Immature natural killer cell (primary cell): ENCODE results near the gene PCDHB14. TPM values are rescaled to one million over a fixed set of nuclear protein-coding genes. Genes with fewer than 3 reads are reported as not detected.
"Not testable (repeated sequence)": the region's sequence is repeated elsewhere in the genome, so short reads cannot be mapped to it uniquely, and the experiment has no call there.

Source experiments
- DNase-seq, 3 donors: peaks; one replicate each; pipeline ENCODE4 v3.0.0; 2022; ENCODE audit warnings: mixed read lengths in 1 of 3
- H3K27ac Mint-ChIP-seq, 6 donors: one replicate each; pipeline ENCODE4 v1.8.0; 2020; ENCODE audit warnings: mixed read lengths in 6 of 6, mild to moderate bottlenecking in 5 of 6, inconsistent platforms in 4 of 6, moderate library complexity in 3 of 6
- H3K27me3 Mint-ChIP-seq, 3 donors: one replicate each; pipeline ENCODE4 v1.8.0; 2020 to 2021; ENCODE audit warnings: low read depth in 3 of 3, mild to moderate bottlenecking in 3 of 3, mixed read lengths in 3 of 3, moderate library complexity in 3 of 3, inconsistent platforms in 1 of 3
- H3K36me3 Mint-ChIP-seq, 3 donors: one replicate each; pipeline ENCODE4 v1.8.0; 2020; ENCODE audit warnings: mixed read lengths in 3 of 3, inconsistent platforms in 2 of 3, mild to moderate bottlenecking in 2 of 3
- H3K4me1 Mint-ChIP-seq, 2 donors: one replicate each; pipeline ENCODE4 v1.8.0; 2020; ENCODE audit warnings: inconsistent platforms in 2 of 2, mild to moderate bottlenecking in 2 of 2, mixed read lengths in 2 of 2, moderate library complexity in 1 of 2
- H3K4me3 Mint-ChIP-seq, 5 donors: one replicate each; pipeline ENCODE4 v1.8.0; 2020; ENCODE audit warnings: mild to moderate bottlenecking in 5 of 5, mixed read lengths in 5 of 5, inconsistent platforms in 3 of 5, moderate library complexity in 3 of 5
- H3K9me3 Mint-ChIP-seq, 6 donors: one replicate each; pipeline ENCODE4 v1.8.0; 2020; ENCODE audit warnings: mild to moderate bottlenecking in 6 of 6, mixed read lengths in 6 of 6, inconsistent platforms in 4 of 6, moderate library complexity in 3 of 6
- polyA plus RNA-seq, 3 donors: library from polyadenylated mRNA; unstranded; fragments of 300-500 nt; fragmentation: Illumina TruSeq; gene quantifications; one replicate each; pipeline ENCODE4 v1.2.3, GENCODE V29; 2021

PCDHB14 gene
- polyA plus RNA-seq, 3 donors from 2014 or later = not detected

DNA sequence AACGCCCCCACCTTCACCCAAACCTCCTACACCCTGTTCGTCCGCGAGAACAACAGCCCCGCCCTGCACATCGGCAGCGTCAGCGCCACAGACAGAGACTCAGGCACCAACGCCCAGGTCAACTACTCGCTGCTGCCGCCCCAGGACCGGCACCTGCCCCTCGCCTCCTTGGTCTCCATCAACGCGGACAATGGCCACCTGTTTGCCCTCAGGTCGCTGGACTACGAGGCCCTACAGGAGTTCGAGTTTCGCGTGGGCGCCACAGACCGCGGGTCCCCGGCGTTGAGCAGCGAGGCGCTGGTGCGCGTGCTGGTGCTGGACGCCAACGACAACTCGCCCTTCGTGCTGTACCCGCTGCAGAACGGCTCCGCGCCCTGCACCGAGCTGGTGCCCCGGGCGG, 1.7 kb downstream of the PCDHB14 start:
- H3K36me3 Mint-ChIP-seq, H3K27ac Mint-ChIP-seq, H3K4me3 Mint-ChIP-seq, DNase-seq, H3K4me1 Mint-ChIP-seq: not testable (repeated sequence)
- Mint-ChIP-seq H3K27me3 (peaks cover 0 to 17% (median 9%) of the 10 kb centered on the region in 3 donors), H3K9me3 (peaks cover 4 to 29% (median 14%) of the 10 kb centered on the region in 6 donors)

DNA sequence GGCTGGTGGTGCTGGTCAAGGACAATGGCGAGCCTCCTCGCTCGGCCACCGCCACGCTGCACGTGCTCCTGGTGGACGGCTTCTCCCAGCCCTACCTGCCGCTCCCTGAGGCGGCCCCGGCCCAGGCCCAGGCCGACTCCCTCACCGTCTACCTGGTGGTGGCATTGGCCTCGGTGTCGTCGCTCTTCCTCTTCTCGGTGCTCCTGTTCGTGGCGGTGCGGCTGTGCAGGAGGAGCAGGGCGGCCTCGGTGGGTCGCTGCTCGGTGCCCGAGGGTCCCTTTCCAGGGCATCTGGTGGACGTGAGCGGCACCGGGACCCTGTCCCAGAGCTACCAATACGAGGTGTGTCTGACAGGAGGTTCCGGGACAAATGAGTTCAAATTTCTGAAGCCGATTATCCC, 2.3 kb downstream of the PCDHB14 start:
- not testable (repeated sequence) for H3K4me3 Mint-ChIP-seq, H3K36me3 Mint-ChIP-seq, DNase-seq, H3K4me1 Mint-ChIP-seq, H3K27ac Mint-ChIP-seq
- Mint-ChIP-seq H3K9me3 (peaks cover 4 to 29% (median 13%) of the 10 kb centered on the region in 6 donors), H3K27me3 (peaks cover 0 to 17% (median 9%) of the 10 kb centered on the region in 3 donors)

DNA sequence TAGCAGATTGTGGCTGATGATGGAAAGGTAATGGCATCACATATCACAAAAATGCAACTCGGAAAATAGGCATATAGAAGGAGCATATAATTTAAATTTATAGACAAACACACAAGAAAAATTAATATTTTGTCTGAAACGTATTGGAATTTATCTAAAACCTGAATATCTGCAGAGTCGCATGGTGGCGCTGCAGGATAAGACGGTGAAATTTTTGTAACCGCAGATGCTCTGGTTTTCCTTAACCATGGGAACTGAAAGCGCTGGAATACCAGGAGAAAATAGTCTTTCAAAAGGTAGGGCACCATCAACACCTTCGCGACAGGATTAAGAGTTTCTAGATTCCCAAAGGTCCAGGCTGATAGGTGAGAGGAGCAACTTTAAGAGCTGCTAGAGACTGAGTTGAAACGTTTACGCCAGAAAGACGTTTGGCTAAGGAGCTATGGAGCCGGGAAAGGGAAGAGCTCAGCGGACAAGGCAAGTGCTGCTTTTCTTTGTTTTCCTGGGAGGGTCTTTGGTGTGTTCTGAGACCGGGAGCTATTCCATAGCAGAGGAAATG, 11.0 kb downstream of the PCDHB14 start:
- no peak overlapping the region for H3K4me3 Mint-ChIP-seq
- no peak for DNase-seq
- peaks cover 1 to 30% (median 10%) of the 10 kb centered on the region in 3 donors for H3K27me3 Mint-ChIP-seq
- peaks cover 0 to 8% (median 0%) of the 10 kb centered on the region in 3 donors for H3K36me3 Mint-ChIP-seq
- H3K4me1 Mint-ChIP-seq = no peaks in the 10 kb centered on the region
- H3K9me3 Mint-ChIP-seq = peaks cover 15 to 62% (median 44%) of the 10 kb centered on the region in 6 donors
- H3K27ac Mint-ChIP-seq = no peak overlapping the region

DNA sequence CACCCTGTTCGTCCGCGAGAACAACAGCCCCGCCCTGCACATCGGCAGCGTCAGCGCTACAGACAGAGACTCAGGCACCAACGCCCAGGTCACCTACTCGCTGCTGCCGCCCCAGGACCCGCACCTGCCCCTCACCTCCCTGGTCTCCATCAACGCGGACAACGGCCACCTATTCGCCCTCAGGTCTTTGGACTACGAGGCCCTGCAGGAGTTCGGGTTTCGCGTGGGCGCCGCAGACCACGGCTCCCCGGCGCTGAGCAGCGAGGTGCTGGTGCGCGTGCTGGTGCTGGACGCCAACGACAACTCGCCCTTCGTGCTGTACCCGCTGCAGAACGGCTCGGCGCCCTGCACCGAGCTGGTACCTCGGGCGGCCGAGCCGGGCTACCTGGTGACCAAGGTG, 12.8 kb downstream of the PCDHB14 start:
- peaks cover 4 to 39% (median 10%) of the 10 kb centered on the region in 3 donors for H3K27me3 Mint-ChIP-seq
- peaks cover 2 to 20% (median 5%) of the 10 kb centered on the region in 3 donors for H3K36me3 Mint-ChIP-seq

DNA sequence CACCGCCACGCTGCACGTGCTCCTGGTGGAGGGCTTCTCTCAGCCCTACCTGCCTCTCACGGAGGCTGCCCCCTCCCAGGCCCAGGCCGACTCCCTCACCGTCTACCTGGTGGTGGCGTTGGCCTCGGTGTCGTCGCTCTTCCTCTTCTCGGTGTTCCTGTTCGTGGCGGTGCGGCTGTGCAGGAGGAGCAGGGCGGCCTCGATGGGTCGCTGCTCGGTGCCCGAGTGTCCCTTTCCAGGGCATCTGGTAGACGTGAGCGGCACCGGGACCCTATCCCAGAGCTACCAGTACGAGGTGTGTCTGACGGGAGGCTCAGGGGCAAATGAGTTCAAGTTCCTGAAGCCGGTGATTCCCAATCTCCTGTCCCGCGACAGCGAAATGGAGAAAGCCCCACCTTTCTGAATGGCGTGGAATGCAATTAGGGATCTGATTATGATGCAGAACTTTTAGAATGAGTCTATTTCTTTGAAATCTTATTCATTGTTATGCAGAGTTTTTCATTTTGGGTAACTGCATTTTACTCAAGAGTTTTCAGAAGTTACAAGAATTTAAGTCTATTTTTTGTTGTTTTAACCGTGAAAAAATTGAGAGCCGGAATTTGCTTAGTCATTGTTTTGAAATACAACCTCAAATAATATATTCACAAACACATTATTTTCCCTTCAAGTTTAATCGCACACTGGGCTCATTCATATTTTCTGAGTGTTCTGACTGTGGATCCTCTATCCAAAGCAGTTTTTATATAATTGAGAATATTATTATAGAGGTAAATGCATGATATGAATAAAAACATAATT, 13.6 kb downstream of the PCDHB14 start:
- DNase-seq = no peak
- peaks cover 2 to 20% (median 6%) of the 10 kb centered on the region in 3 donors for H3K36me3 Mint-ChIP-seq
- H3K4me3 Mint-ChIP-seq = no peak overlapping the region
- no peaks in the 10 kb centered on the region for H3K4me1 Mint-ChIP-seq
- H3K27me3 Mint-ChIP-seq = peaks cover 7 to 38% (median 10%) of the 10 kb centered on the region in 3 donors
- H3K9me3 Mint-ChIP-seq = peaks cover 28 to 76% (median 60%) of the 10 kb centered on the region in 6 donors
- no peak overlapping the region for H3K27ac Mint-ChIP-seq

More for the DNA sequence above, 12.8 kb downstream of the PCDHB14 start:
- H3K9me3 Mint-ChIP-seq = peaks cover 29 to 79% (median 61%) of the 10 kb centered on the region in 6 donors
- H3K4me3 Mint-ChIP-seq, DNase-seq, H3K4me1 Mint-ChIP-seq, H3K27ac Mint-ChIP-seq: not testable (repeated sequence)

DNA sequence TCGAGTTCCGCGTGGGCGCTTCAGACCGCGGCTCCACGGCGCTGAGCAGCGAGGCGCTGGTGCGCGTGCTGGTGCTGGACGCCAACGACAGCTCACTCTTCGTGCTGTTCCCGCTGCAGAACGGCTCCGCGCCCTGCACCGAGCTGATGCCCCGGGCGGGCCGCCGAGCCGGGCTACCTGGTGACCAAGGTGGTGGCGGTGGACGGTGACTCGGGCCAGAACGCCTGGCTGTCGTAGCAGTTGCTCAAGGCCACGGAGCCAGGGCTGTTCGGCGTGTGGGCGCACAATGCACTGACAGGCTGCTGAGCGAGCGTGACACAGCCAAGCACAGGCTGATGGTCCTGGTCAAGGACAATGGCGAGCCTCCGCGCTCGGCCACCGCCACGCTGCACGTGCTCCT, 18.4 kb downstream of the PCDHB14 start:
- H3K4me1 Mint-ChIP-seq = no peaks in the 10 kb centered on the region
- H3K9me3 Mint-ChIP-seq = peaks cover 31 to 88% (median 79%) of the 10 kb centered on the region in 6 donors
- H3K36me3 Mint-ChIP-seq = peaks cover 9 to 25% (median 13%) of the 10 kb centered on the region in 3 donors
- H3K4me3 Mint-ChIP-seq = no peak overlapping the region
- DNase-seq = no peak
- H3K27ac Mint-ChIP-seq = no peak overlapping the region
- H3K27me3 Mint-ChIP-seq = peaks cover 3 to 28% (median 14%) of the 10 kb centered on the region in 3 donors

DNA sequence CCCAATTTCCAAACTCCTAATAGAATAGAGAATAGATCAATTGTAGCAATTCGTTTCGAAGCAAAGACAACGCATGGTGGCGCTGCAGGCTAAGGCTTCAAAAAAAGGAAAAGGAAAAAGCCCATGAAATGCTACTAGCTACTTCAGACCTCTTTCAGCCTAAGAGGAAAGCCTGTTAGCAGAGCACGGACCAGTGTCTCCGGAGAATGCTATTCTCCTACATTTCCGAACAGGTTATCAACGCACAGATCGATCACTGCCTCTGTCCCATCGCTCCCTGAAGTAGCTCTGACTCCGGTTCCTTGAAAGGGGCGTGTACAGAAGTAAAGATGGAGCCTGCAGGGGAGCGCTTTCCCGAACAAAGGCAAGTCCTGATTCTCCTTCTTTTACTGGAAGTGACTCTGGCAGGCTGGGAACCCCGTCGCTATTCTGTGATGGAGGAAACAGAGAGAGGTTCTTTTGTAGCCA, 22.1 kb downstream of the PCDHB14 start, which contains the start of gene PCDHB15:
PCDHB15 (plus strand) TSS at position 146 of the 468 bp plus-strand sequence; CDS start at position 330, 184 bp downstream.
- Mint-ChIP-seq H3K4me1 (no peaks in the 10 kb centered on the region), H3K36me3 (peaks cover 11 to 26% (median 18%) of the 10 kb centered on the region in 3 donors), H3K4me3 (no peak within 1 kb of the TSS), H3K9me3 (peaks cover 33 to 90% (median 84%) of the 10 kb centered on the region in 6 donors), H3K27me3 (peaks cover 0 to 15% (median 15%) of the 10 kb centered on the region in 3 donors), H3K27ac (no peak within 1 kb of the TSS)
- DNase-seq = no peak

DNA sequence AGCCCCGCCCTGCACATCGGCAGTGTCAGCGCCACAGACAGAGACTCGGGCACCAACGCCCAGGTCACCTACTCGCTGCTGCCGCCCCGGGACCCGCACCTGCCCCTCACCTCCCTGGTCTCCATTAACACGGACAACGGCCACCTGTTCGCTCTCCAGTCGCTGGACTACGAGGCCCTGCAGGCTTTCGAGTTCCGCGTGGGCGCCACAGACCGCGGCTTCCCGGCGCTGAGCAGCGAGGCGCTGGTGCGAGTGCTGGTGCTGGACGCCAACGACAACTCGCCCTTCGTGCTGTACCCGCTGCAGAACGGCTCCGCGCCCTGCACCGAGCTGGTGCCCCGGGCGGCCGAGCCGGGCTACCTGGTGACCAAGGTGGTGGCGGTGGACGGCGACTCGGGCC, 23.8 kb downstream of the PCDHB14 start:
- DNase-seq, H3K4me1 Mint-ChIP-seq, H3K27me3 Mint-ChIP-seq, H3K27ac Mint-ChIP-seq, H3K4me3 Mint-ChIP-seq: not testable (repeated sequence)
- H3K36me3 Mint-ChIP-seq = peaks cover 11 to 21% (median 13%) of the 10 kb centered on the region in 3 donors
- peaks cover 24 to 94% (median 87%) of the 10 kb centered on the region in 6 donors for H3K9me3 Mint-ChIP-seq

DNA sequence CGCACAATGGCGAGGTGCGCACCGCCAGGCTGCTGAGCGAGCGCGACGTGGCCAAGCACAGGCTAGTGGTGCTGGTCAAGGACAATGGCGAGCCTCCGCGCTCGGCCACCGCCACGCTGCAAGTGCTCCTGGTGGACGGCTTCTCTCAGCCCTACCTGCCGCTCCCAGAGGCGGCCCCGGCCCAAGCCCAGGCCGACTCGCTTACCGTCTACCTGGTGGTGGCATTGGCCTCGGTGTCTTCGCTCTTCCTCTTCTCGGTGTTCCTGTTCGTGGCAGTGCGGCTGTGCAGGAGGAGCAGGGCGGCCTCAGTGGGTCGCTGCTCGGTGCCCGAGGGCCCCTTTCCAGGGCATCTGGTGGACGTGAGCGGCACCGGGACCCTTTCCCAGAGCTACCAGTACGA, 24.3 kb downstream of the PCDHB14 start:
- Mint-ChIP-seq H3K36me3 (peaks cover 11 to 21% (median 13%) of the 10 kb centered on the region in 3 donors), H3K9me3 (peaks cover 26 to 93% (median 86%) of the 10 kb centered on the region in 6 donors)
- DNase-seq, H3K27ac Mint-ChIP-seq, H3K4me3 Mint-ChIP-seq, H3K27me3 Mint-ChIP-seq, H3K4me1 Mint-ChIP-seq: not testable (repeated sequence)

DNA sequence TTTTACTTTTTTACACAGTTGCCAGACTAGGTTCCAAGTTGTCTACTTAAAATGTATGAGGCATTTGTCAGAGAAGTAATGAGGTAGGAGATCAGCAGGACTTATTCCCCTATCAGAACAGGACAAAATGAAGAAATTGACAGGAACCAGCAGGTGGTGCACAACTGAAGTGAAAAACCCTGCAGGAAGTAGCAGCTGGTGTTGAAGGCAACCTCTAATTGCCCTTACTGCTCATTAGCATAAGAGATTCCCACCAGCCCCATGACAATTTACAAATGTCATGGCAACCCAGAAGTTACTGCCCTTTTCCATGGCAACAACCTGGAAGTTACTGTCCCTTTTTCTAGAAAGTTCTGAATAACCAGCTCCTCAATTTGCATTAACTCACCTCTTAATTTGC, 27.4 kb downstream of the PCDHB14 start:
- Mint-ChIP-seq H3K4me3 (no peak overlapping the region), H3K27me3 (peaks cover 0 to 10% (median 0%) of the 10 kb centered on the region in 3 donors), H3K27ac (no peak overlapping the region), H3K36me3 (peaks cover 5 to 21% (median 9%) of the 10 kb centered on the region in 3 donors), H3K9me3 (peaks cover 31 to 92% (median 88%) of the 10 kb centered on the region in 6 donors), H3K4me1 (no peaks in the 10 kb centered on the region)
- DNase-seq = no peak

DNA sequence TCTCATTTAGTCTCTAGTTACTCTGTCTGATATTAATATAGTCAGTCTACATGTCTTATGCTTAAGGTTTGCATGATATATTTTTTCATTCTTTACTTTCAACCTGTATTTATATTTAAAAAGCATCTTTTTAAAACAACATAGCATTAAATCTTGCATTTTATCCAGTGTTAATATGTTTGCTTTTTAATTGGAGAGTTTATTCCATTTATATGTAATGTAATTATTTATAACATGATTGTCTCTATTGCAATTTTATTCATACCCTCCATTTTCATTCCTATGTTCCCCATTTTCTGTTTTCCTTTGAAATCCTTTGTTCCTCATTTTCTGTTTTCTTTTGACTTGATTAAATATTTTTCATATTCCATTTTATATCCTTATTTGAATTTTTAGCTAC, 35.3 kb downstream of the PCDHB14 start:
- H3K9me3 Mint-ChIP-seq = peaks cover 74 to 99% (median 92%) of the 10 kb centered on the region in 6 donors
- H3K27ac Mint-ChIP-seq = no peak overlapping the region
- no peaks in the 10 kb centered on the region for H3K4me1 Mint-ChIP-seq
- H3K4me3 Mint-ChIP-seq = no peak overlapping the region
- H3K36me3 Mint-ChIP-seq = peaks cover 13 to 35% (median 18%) of the 10 kb centered on the region in 3 donors
- no peak for DNase-seq
- H3K27me3 Mint-ChIP-seq = peaks cover 0 to 7% (median 2%) of the 10 kb centered on the region in 3 donors

DNA sequence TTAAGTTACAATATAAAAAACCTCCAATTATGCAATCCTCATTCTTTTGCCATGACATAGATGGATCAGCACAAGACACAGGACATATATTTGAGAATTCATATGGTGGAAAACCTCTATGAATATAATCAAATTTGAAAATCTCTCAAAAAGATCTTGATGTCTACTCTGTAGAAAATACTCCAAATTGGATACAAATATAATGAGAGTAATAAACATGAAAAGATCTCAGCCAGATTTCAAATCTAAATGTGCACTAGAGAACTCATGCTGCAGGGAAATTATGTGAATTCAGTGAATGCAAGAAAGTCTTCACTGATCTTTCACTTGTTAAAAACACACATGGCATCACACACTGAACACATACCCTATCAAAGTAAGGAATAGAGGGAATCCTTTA, 35.8 kb downstream of the PCDHB14 start:
- H3K4me1 Mint-ChIP-seq = no peaks in the 10 kb centered on the region
- H3K27ac Mint-ChIP-seq = no peak overlapping the region
- DNase-seq = no peak
- H3K27me3 Mint-ChIP-seq = peaks cover 0 to 7% (median 2%) of the 10 kb centered on the region in 3 donors
- H3K9me3 Mint-ChIP-seq = peaks cover 77 to 99% (median 92%) of the 10 kb centered on the region in 6 donors
- H3K36me3 Mint-ChIP-seq = peaks cover 15 to 32% (median 19%) of the 10 kb centered on the region in 3 donors
- H3K4me3 Mint-ChIP-seq = no peak overlapping the region

DNA sequence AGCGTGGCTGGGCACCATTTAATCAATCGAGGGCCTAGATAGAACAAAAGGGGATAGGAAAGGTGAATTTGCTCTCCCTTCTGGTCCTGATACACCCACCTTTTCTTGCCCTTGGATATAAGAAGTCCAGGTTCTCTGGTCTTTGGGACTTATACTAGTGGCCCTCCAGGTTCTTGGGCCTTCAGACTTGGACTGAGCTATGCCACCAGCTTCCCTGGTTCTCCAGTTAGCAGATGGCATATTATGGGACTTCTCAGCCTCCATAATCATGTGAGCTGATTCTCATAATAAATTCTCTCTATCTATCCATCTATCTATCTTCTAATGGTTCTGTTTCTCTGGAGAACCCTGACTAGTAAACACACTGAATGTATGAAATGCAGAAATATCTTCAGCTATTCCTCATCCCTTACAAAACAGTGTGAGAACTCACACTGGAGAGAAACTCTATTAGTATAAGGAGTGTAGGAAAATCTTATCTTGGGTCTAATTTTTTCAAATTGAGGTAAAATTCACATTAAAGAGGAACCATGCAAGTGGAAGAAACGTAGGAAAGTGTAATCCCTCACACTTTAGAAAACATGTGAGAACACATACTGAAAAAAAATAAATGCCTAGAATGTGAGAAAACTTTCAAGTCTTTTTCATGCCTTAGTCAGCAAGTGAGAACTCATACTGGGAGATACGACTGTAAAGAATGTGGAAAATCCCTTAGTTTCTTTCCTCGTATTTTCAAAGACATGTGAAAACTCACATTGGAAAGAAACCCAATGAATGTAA, 37.5 kb downstream of the PCDHB14 start:
- Mint-ChIP-seq H3K4me3 (no peak overlapping the region), H3K36me3 (peaks cover 18 to 34% (median 24%) of the 10 kb centered on the region in 3 donors)

More for the DNA sequence above, 37.5 kb downstream of the PCDHB14 start:
- Mint-ChIP-seq H3K27me3 (peaks cover 0 to 2% (median 1%) of the 10 kb centered on the region in 3 donors), H3K9me3 (peaks cover 74 to 99% (median 91%) of the 10 kb centered on the region in 6 donors), H3K27ac (no peak overlapping the region), H3K4me1 (no peaks in the 10 kb centered on the region)
- peak in 1 of 3 donors; percentile 0 for DNase-seq
